22Rv1 (cell line): ENCODE data around the gene DSCAML1.

Source experiments
- ZFX ChIP-seq: fragments of 450-650 bp; IDR thresholded peaks from 2 replicates; pipeline ENCODE4 v1.6.1; 2017; ENCODE audit warnings: antibody characterized with exemption, borderline replicate concordance
- TF ChIP-seq, protein P1 (sequence below): fragments of 450-650 bp; IDR thresholded peaks from 2 replicates; pipeline ENCODE4 v1.5.1; 2017; ENCODE audit warnings: mild to moderate bottlenecking

DNA sequence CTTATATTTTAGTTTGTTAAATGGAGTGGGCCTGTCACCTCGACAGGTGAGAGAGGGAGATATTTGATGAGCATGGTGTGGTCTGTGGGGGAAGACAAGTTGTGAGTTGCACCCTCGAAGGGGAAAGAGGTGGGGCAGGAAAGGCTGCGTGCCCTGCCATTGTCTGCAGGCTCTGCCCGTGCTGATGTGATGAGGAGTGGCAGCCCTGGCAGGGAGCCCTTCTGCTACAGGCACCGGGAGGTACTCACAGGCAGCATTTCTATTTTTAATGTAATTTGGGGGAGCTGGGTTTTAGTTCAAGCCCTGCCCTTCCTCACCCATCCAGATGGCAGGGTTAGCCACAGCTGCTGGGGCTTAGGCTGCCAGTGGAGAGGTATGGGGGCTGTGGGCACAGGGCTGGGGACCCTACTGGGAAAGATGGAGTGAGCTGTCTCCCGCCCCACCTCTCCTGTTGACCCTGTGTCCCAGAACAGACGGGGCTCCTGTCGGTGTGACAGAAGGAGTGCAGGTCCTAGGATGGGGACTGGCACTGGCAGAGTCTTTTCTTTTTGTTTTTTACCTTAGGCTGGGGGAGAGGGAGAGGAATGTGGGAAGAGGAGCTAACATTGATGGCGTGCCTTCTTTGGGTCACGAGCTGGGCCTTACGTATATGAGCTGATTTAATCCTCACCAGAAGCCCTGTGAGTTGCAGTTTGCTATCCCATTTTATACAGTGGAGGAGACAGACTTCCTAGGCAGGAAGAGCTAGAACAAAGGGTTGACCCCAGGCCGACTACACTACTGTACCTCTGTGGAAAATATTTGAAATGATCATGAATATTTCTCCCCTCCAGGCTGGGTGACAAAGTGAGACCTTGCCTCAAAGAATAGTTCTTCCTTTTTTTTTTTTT lies 417.8 kb downstream of the DSCAML1 start:
- TF ChIP-seq, protein P1, sequence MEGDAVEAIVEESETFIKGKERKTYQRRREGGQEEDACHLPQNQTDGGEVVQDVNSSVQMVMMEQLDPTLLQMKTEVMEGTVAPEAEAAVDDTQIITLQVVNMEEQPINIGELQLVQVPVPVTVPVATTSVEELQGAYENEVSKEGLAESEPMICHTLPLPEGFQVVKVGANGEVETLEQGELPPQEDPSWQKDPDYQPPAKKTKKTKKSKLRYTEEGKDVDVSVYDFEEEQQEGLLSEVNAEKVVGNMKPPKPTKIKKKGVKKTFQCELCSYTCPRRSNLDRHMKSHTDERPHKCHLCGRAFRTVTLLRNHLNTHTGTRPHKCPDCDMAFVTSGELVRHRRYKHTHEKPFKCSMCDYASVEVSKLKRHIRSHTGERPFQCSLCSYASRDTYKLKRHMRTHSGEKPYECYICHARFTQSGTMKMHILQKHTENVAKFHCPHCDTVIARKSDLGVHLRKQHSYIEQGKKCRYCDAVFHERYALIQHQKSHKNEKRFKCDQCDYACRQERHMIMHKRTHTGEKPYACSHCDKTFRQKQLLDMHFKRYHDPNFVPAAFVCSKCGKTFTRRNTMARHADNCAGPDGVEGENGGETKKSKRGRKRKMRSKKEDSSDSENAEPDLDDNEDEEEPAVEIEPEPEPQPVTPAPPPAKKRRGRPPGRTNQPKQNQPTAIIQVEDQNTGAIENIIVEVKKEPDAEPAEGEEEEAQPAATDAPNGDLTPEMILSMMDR: no peak
- no peak for TF ChIP-seq ZFX
